HL-60 (cell line): Measurements from ENCODE around the gene MAFG.
A peak's percentile ranks its signal among the peaks of the same experiment; 100 is the strongest.

Experiments
- GABPA ChIP-seq: IDR thresholded peaks from 2 replicates; pipeline ENCODE4 v1.6.1; 2012; ENCODE audit warnings: low read depth
- POLR2AphosphoS5 ChIP-seq: IDR thresholded peaks from 2 replicates; pipeline ENCODE4 v1.6.1; 2012; ENCODE audit warnings: low read depth
- SPI1 ChIP-seq: IDR thresholded peaks from 2 replicates; pipeline ENCODE4 v1.6.1; 2012; ENCODE audit warnings: low read depth, mild to moderate bottlenecking, borderline replicate concordance
- TF ChIP-seq, protein P1 (sequence below): IDR thresholded peaks from one replicate; pipeline ENCODE4 v1.5.1; 2011; ENCODE audit warnings: low read length, control low read depth, inconsistent platforms; ENCODE audit not compliant: insufficient read depth
- TF ChIP-seq, protein P2 (sequence below): IDR thresholded peaks from 2 replicates; pipeline ENCODE4 v1.6.1; 2012; ENCODE audit warnings: low read depth; ENCODE audit not compliant: insufficient replicate concordance

DNA sequence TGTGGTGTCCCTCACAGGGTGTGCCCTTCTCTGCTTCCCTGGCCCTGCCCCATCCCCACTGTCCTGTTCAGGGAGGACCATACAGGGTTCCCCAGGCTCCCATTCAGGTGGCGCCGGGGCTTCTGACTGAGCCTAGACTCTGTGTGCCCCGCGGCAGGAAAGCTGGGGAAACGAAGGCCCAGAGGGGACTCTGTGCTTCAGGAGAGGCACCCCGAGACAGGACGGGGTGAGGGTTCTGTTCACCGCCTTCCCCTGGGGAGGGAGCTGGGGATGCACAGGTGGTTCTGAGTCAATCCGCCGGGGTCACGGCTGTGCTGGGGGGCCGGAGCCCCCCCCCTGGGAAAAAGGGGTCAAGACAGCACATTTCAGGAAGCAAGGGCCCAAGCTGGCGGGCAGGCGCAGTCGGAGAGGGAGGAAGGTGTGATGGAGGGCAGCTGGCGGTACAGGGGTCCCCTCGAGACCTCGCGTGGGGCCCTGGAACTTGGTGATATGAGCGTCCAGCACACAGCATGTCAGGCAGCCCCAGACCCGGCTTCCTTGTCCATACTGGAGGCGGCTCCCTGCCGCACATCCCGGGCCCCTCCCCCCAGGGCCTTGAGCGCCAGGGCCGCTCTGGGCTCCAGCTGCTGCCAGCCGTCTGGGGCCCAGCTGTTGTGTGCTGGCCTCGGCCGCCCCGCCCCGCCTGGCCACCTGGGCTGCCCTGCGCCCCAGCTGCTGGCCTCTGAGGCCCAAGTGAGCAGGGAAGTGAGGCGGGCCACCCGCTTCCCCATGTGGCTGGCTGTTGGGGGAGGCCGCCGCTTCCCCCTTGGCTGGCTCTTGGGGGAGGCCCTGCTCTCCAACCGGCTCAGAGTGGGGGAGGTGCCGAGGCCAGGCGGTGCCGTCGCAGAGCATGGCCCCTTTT is 39.1 kb upstream of the MAFG start:
- TF ChIP-seq, protein P1, sequence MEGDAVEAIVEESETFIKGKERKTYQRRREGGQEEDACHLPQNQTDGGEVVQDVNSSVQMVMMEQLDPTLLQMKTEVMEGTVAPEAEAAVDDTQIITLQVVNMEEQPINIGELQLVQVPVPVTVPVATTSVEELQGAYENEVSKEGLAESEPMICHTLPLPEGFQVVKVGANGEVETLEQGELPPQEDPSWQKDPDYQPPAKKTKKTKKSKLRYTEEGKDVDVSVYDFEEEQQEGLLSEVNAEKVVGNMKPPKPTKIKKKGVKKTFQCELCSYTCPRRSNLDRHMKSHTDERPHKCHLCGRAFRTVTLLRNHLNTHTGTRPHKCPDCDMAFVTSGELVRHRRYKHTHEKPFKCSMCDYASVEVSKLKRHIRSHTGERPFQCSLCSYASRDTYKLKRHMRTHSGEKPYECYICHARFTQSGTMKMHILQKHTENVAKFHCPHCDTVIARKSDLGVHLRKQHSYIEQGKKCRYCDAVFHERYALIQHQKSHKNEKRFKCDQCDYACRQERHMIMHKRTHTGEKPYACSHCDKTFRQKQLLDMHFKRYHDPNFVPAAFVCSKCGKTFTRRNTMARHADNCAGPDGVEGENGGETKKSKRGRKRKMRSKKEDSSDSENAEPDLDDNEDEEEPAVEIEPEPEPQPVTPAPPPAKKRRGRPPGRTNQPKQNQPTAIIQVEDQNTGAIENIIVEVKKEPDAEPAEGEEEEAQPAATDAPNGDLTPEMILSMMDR = no peak
- TF ChIP-seq, protein P2, sequence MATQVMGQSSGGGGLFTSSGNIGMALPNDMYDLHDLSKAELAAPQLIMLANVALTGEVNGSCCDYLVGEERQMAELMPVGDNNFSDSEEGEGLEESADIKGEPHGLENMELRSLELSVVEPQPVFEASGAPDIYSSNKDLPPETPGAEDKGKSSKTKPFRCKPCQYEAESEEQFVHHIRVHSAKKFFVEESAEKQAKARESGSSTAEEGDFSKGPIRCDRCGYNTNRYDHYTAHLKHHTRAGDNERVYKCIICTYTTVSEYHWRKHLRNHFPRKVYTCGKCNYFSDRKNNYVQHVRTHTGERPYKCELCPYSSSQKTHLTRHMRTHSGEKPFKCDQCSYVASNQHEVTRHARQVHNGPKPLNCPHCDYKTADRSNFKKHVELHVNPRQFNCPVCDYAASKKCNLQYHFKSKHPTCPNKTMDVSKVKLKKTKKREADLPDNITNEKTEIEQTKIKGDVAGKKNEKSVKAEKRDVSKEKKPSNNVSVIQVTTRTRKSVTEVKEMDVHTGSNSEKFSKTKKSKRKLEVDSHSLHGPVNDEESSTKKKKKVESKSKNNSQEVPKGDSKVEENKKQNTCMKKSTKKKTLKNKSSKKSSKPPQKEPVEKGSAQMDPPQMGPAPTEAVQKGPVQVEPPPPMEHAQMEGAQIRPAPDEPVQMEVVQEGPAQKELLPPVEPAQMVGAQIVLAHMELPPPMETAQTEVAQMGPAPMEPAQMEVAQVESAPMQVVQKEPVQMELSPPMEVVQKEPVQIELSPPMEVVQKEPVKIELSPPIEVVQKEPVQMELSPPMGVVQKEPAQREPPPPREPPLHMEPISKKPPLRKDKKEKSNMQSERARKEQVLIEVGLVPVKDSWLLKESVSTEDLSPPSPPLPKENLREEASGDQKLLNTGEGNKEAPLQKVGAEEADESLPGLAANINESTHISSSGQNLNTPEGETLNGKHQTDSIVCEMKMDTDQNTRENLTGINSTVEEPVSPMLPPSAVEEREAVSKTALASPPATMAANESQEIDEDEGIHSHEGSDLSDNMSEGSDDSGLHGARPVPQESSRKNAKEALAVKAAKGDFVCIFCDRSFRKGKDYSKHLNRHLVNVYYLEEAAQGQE = no peak
- peak; percentile 96 for TF ChIP-seq POLR2AphosphoS5
- peak; percentile 83; the same call in 1 of the 2 replicates for TF ChIP-seq SPI1
- TF ChIP-seq GABPA = no peak
